Panc1 (cell line): ENCODE results near the gene PDPN. TPM values are rescaled to one million over a fixed set of nuclear protein-coding genes. Genes with fewer than 3 reads are reported as not detected.

ENCODE experiments used
- ATAC-seq: fragments of 200-7000 bp; cut with Tn5 transposase; 2 replicates; pipeline ENCODE4 v1.9.1; 2020; ENCODE audit warnings: mild to moderate bottlenecking, moderate library complexity
- BruUV-seq: library from RNA; stranded (reverse); fragments of 400-500 nt; replicated peaks from 2 replicates; lab custom pipeline; 2021; lab: Mats Ljungman, UMichigan
- CTCF ChIA-PET: fragments of 300-600 bp; sonication (Branson Sonifier 250); formaldehyde crosslinking; loops from one replicate; lab custom pipeline; 2022; ENCODE audit warnings: antibody characterized with exemption; lab: Charles Lee
- POLR2A ChIA-PET: fragments of 300-600 bp; sonication (Branson Sonifier 250); formaldehyde crosslinking; loops from one replicate; lab custom pipeline; 2022; ENCODE audit warnings: antibody characterized with exemption; lab: Charles Lee
- DNase-seq: peaks from one replicate; pipeline ENCODE4 v3.0.0-alpha.2; 2010; ENCODE audit warnings: low read depth, low spot score
- H3K27ac ChIP-seq: 2 replicates; pipeline ENCODE4 v1.5.1; 2011; ENCODE audit warnings: mild to moderate bottlenecking, low read length, inconsistent platforms
- H3K27me3 ChIP-seq: fragments of 200-500 bp; sonication (Bioruptor generic); 2 replicates; pipeline ENCODE4 v1.6.0; 2014; ENCODE audit warnings: low read length, inconsistent platforms; ENCODE audit not compliant: control insufficient read depth, insufficient read depth
- H3K36me3 ChIP-seq: fragments of 200-500 bp; sonication (Bioruptor generic); 2 replicates; pipeline ENCODE4 v1.5.1; 2014; ENCODE audit warnings: inconsistent platforms, mild to moderate bottlenecking, low read length, moderate library complexity; ENCODE audit not compliant: control insufficient read depth, insufficient read depth
- H3K4me1 ChIP-seq: 2 replicates; pipeline ENCODE4 v1.5.1; 2011; ENCODE audit warnings: inconsistent platforms, mild to moderate bottlenecking, low read length, moderate library complexity; ENCODE audit not compliant: control insufficient read depth, insufficient read depth
- H3K4me3 ChIP-seq, 2 experiments: 2 replicates each; pipeline ENCODE4 v1.5.1; 2011 to 2012; ENCODE audit warnings: low read depth in 2 of 2, low read length in 2 of 2, mild to moderate bottlenecking in 2 of 2, inconsistent platforms in 1 of 2, moderate library complexity in 1 of 2
- H3K9me3 ChIP-seq: fragments of 200-500 bp; sonication (Bioruptor generic); 2 replicates; pipeline ENCODE4 v1.5.1; 2014; ENCODE audit warnings: low read depth, mild to moderate bottlenecking, inconsistent platforms, low read length, moderate library complexity; ENCODE audit not compliant: control insufficient read depth, insufficient read depth
- CTCF ChIP-seq: fragments of 450-650 bp; IDR thresholded peaks from 2 replicates; pipeline ENCODE4 v1.5.1; 2017; ENCODE audit warnings: mild to moderate bottlenecking
- POLR2AphosphoS5 ChIP-seq: IDR thresholded peaks from 2 replicates; pipeline ENCODE4 v1.6.1; 2012; ENCODE audit warnings: mild to moderate bottlenecking, low read depth, low read length, moderate library complexity
- SIN3A ChIP-seq: IDR thresholded peaks from 2 replicates; pipeline ENCODE4 v1.6.1; 2012; ENCODE audit warnings: low read depth, mild to moderate bottlenecking, low read length, moderate library complexity, borderline replicate concordance; ENCODE audit not compliant: insufficient read depth
- TCF7L2 ChIP-seq: IDR thresholded peaks from 2 replicates; pipeline ENCODE4 v1.6.1; 2011; ENCODE audit warnings: mild to moderate bottlenecking, low read depth, low read length, inconsistent platforms
- in situ Hi-C: cut with HindIII; loops from 2 replicates; pipeline ENCODE4 v1.10.0; 2016; ENCODE audit warnings: low sequenced_read_pairs, low pct_unique_long_range_greater_than_20kb
- intact Hi-C: fragments of 100-400 bp; cut with micrococcal nuclease; formaldehyde crosslinking; loops from one replicate; pipeline ENCODE4 v1.10.0; 2022; ENCODE audit not compliant: unreplicated experiment
- total RNA-seq: library from RNA; stranded (reverse); gene quantifications from one replicate; pipeline ENCODE4 v1.2.1, GENCODE V29; 2021; ENCODE audit not compliant: unreplicated experiment
- TF ChIP-seq, protein P1 (sequence below), 2 experiments: IDR thresholded peaks; 2 replicates each; pipeline ENCODE4 v1.6.1; 2011 to 2012; ENCODE audit warnings: low read depth in 2 of 2, control low read depth in 1 of 2, low read length in 1 of 2, mild to moderate bottlenecking in 1 of 2, moderate library complexity in 1 of 2; ENCODE audit not compliant: insufficient read depth in 1 of 2

PDPN gene
- total RNA-seq, 1 experiment from 2014 or later, result 0.28 TPM

DNA sequence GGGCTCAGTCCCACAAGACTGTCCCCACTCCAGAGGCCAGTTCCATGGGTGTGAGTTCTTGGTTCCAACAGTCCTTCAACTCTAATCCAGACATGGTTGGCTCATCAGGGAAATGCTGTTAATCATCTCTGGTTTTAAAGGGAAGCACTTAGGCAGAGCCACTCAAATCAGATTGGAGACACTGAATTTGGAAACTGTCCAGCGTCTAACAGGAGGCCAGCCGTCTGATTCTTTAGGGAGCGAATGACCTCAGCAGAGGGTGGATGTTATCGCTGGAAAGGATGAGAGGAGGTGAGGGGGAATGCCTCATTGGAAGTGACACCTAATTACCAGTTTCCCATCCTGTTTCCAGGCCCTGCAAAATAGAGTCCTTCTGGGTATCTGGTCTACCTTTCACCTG lies 47.1 kb upstream of the PDPN start:
- no peak for ATAC-seq
- Histone ChIP-seq H3K9me3 (no peaks in the 10 kb centered on the region), H3K4me1 (no peaks in the 10 kb centered on the region), H3K36me3 (no peaks in the 10 kb centered on the region), H3K4me3 (no peak overlapping the region), H3K27ac (no peak overlapping the region), H3K27me3 (no peaks in the 10 kb centered on the region)
- in situ Hi-C loops, result no loop called here
- TF ChIP-seq POLR2AphosphoS5, result no peak
- TF ChIP-seq TCF7L2, result no peak
- no peak for TF ChIP-seq CTCF
- TF ChIP-seq, protein P1, sequence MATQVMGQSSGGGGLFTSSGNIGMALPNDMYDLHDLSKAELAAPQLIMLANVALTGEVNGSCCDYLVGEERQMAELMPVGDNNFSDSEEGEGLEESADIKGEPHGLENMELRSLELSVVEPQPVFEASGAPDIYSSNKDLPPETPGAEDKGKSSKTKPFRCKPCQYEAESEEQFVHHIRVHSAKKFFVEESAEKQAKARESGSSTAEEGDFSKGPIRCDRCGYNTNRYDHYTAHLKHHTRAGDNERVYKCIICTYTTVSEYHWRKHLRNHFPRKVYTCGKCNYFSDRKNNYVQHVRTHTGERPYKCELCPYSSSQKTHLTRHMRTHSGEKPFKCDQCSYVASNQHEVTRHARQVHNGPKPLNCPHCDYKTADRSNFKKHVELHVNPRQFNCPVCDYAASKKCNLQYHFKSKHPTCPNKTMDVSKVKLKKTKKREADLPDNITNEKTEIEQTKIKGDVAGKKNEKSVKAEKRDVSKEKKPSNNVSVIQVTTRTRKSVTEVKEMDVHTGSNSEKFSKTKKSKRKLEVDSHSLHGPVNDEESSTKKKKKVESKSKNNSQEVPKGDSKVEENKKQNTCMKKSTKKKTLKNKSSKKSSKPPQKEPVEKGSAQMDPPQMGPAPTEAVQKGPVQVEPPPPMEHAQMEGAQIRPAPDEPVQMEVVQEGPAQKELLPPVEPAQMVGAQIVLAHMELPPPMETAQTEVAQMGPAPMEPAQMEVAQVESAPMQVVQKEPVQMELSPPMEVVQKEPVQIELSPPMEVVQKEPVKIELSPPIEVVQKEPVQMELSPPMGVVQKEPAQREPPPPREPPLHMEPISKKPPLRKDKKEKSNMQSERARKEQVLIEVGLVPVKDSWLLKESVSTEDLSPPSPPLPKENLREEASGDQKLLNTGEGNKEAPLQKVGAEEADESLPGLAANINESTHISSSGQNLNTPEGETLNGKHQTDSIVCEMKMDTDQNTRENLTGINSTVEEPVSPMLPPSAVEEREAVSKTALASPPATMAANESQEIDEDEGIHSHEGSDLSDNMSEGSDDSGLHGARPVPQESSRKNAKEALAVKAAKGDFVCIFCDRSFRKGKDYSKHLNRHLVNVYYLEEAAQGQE (IDR thresholded peaks at IDR 0.05; ENCODE audit: insufficient read depth in 1 of 2, low read depth in 2 of 2, low read length in 1 of 2), result no peak
- TF ChIP-seq SIN3A, result no peak
- POLR2A ChIA-PET, result no interaction called here
- DNase-seq, result no peak
- CTCF ChIA-PET, result no interaction called here
- intact Hi-C loops, result no loop called here
- no TSS peak for BruUV-seq

DNA sequence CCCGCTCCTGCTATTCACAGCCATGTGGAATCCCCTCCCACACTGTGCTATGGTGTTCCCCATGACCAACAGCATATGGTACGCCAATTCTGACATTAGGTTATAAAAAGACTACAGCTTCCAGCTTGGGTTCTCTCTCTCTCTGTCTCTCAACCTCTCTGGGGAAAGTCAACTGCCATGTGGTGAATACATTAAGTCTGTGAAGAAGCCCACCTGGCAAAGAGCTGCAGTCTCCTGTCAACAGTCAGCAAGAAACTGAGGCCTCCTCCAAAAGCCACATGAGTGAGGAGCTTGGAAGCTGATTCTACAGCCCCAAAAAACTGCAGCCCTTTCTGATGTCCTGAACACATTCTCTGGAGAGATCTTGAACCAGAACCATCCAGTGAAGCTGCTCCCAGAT lies 44.8 kb upstream of the PDPN start:
- ATAC-seq (no peak), DNase-seq (no peak)
- POLR2A ChIA-PET, result no interaction called here
- intact Hi-C loops, result no loop called here
- CTCF ChIA-PET, result no interaction called here
- H3K27ac ChIP-seq, result no peak overlapping the region
- H3K27me3 ChIP-seq, result no peaks in the 10 kb centered on the region
- H3K4me1 ChIP-seq, result no peaks in the 10 kb centered on the region
- H3K36me3 ChIP-seq, result no peaks in the 10 kb centered on the region
- in situ Hi-C loops, result no loop called here
- H3K9me3 ChIP-seq, result no peaks in the 10 kb centered on the region
- H3K4me3 ChIP-seq, result no peak overlapping the region
- TF ChIP-seq, protein P1 (IDR thresholded peaks at IDR 0.05; ENCODE audit: insufficient read depth in 1 of 2, low read depth in 2 of 2, low read length in 1 of 2), result no peak
- TF ChIP-seq POLR2AphosphoS5, result no peak
- TF ChIP-seq TCF7L2, result no peak
- no peak for TF ChIP-seq CTCF
- TF ChIP-seq SIN3A, result no peak
- no TSS peak for BruUV-seq
